ENCODE results near the gene PTGIS. TPM values are rescaled to one million over a fixed set of nuclear protein-coding genes. Genes with fewer than 3 reads are reported as not detected.

The PTGIS gene
- total RNA-seq, 1 donor, result under 0.01 TPM

GRCh38 chr20:49477200-49477599 lies 90.7 kb downstream of the PTGIS start:
- H3K27me3 ChIP-seq (ENCODE audit: insufficient read depth, low read length), result peaks cover 5% of the 10 kb centered on the region
- no peaks in the 10 kb centered on the region for H3K9me3 ChIP-seq (ENCODE audit: low read depth, low read length)
- H3K4me3 ChIP-seq (ENCODE audit: low read length), result no peak overlapping the region
- H3K4me1 ChIP-seq (ENCODE audit: insufficient read depth, low read length), result no peaks in the 10 kb centered on the region

GRCh38 chr20:49476016-49476355 lies 92.0 kb downstream of the PTGIS start:
- Histone ChIP-seq H3K27me3 (ENCODE audit: insufficient read depth, low read length) (peaks cover 4% of the 10 kb centered on the region), H3K4me3 (ENCODE audit: low read length) (no peak overlapping the region), H3K4me1 (ENCODE audit: insufficient read depth, low read length) (no peaks in the 10 kb centered on the region)

DNA sequence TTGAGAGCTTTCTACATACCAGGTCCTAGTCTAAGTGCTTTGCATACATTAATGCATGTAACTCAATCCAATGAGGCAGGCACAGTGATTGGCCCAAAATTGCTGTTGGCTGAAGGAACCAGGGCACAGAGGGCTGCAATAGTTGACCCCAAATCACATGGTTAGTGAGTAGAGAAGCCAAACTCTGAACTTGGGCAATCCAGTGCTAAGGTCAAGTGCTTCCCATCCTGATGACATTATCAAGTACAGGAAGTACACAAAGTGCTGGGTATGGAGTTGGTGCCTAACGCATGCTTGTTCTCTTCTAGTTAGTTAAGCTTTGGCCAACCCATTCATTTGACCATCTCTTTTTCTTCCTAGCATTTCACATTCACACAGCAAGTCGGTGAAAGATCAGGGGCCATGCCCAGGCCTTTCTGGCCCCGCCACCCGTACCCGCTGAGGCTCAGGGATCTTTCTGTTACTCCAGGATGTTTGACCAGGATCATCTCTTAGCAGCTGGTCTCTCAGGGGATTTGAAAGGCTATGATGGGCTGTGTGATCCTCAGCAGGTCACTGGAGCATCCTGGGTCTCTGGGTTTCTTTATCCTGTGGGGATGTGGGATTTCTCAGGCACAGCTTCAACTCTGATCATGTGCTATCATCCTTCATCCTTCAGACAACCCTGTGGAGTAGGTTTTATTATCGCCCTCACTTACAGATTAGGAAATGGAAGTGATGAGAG lies 92.5 kb downstream of the PTGIS start:
- H3K9me3 ChIP-seq (ENCODE audit: low read depth, low read length), result no peaks in the 10 kb centered on the region
- no peaks in the 10 kb centered on the region for H3K4me1 ChIP-seq (ENCODE audit: insufficient read depth, low read length)
- peaks cover 4% of the 10 kb centered on the region for H3K27me3 ChIP-seq (ENCODE audit: insufficient read depth, low read length)
- H3K4me3 ChIP-seq (ENCODE audit: low read length), result no peak overlapping the region

More at GRCh38 chr20:49476016-49476355, 92.0 kb downstream of the PTGIS start:
- no peaks in the 10 kb centered on the region for H3K9me3 ChIP-seq (ENCODE audit: low read depth, low read length)

- H3K27me3 ChIP-seq (ENCODE audit: insufficient read depth, low read length), result peaks cover 7% of the 10 kb centered on the region
- no peaks in the 10 kb centered on the region for H3K9me3 ChIP-seq (ENCODE audit: low read depth, low read length)
- no peak overlapping the region for H3K4me3 ChIP-seq (ENCODE audit: low read length)
- H3K4me1 ChIP-seq (ENCODE audit: insufficient read depth, low read length), result no peaks in the 10 kb centered on the region
Measured at GRCh38 chr20:49471397-49471796, 96.5 kb downstream of the PTGIS start.

- Histone ChIP-seq H3K4me1 (ENCODE audit: insufficient read depth, low read length) (no peaks in the 10 kb centered on the region), H3K27me3 (ENCODE audit: insufficient read depth, low read length) (peaks cover 7% of the 10 kb centered on the region), H3K4me3 (ENCODE audit: low read length) (no peak overlapping the region), H3K9me3 (ENCODE audit: low read depth, low read length) (no peaks in the 10 kb centered on the region)
Measured at GRCh38 chr20:49470922-49471321, 97.0 kb downstream of the PTGIS start.

DNA sequence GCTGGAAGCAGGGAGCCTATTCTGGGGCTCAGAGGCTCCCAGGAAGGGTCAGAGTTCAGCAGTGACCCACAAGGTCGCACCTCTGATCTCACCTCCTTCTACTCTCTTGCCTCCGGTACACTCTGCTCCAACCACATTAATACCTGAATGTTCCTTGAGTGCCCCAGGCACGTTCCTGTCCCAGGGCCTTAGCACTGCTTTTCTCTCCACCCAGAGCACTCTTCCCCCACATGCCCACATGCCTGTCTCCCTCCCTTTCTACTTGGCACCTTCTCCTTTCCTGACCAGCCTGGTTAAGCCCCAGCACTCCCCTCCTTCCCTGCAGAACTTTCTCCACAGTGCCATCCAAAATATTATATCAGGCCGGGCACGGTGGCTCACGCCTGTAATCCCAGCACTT lies 98.9 kb downstream of the PTGIS start:
- Histone ChIP-seq H3K4me3 (ENCODE audit: low read length) (no peak overlapping the region), H3K27me3 (ENCODE audit: insufficient read depth, low read length) (peaks cover 7% of the 10 kb centered on the region), H3K9me3 (ENCODE audit: low read depth, low read length) (no peaks in the 10 kb centered on the region), H3K4me1 (ENCODE audit: insufficient read depth, low read length) (no peaks in the 10 kb centered on the region)

DNA sequence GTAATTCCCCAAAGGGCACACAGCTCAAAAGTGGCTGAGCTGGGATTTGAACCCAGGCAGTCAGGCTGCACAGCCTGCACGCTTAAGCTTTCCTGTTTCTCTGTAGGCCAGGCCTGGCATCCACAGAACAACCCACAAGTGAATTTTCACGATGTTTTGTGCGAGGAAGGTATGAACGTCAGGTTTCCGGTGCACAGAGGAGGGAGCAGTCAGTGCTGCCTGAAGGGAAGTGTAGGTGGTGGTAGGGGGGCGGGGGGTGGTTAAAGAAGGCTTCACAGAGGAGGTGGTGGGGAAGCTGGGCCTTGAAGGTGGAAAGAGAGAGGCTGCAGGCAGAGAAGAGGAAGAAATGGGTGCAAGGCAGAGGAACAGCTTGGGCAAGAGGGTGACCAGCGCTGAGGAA lies 99.5 kb downstream of the PTGIS start:
- Histone ChIP-seq H3K4me3 (ENCODE audit: low read length) (no peak overlapping the region), H3K9me3 (ENCODE audit: low read depth, low read length) (no peaks in the 10 kb centered on the region), H3K4me1 (ENCODE audit: insufficient read depth, low read length) (no peaks in the 10 kb centered on the region), H3K27me3 (ENCODE audit: insufficient read depth, low read length) (peaks cover 7% of the 10 kb centered on the region)

GRCh38 chr20:49466114-49466912 lies 101.6 kb downstream of the PTGIS start:
- H3K4me1 ChIP-seq (ENCODE audit: insufficient read depth, low read length), result no peaks in the 10 kb centered on the region

DNA sequence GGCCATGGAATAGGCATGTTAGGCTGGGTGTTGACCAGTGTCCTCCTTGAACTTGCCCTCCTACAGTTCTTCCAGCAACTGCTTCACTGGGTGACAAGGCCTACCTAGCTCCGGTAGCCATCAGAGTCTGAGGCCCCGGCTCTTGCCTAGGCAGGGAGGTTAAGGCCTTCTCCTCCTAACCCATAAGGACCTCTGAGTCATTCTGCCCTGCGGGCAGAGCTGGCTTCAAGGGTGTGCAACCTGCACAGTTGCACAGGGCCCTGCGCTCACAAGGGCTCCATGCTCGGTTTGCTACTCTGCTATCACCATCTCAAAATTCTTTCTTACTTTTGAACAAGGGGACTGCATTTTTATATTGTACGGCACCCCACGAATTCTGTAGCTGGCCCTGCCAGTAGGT lies 103.4 kb downstream of the PTGIS start:
- H3K9me3 ChIP-seq (ENCODE audit: low read depth, low read length), result no peaks in the 10 kb centered on the region
- no peak overlapping the region for H3K4me3 ChIP-seq (ENCODE audit: low read length)
- no peaks in the 10 kb centered on the region for H3K4me1 ChIP-seq (ENCODE audit: insufficient read depth, low read length)
- no peaks in the 10 kb centered on the region for H3K27me3 ChIP-seq (ENCODE audit: insufficient read depth, low read length)

More at GRCh38 chr20:49466114-49466912, 101.6 kb downstream of the PTGIS start:
- Histone ChIP-seq H3K4me3 (ENCODE audit: low read length) (no peak overlapping the region), H3K9me3 (ENCODE audit: low read depth, low read length) (no peaks in the 10 kb centered on the region), H3K27me3 (ENCODE audit: insufficient read depth, low read length) (peaks cover 3% of the 10 kb centered on the region)

DNA sequence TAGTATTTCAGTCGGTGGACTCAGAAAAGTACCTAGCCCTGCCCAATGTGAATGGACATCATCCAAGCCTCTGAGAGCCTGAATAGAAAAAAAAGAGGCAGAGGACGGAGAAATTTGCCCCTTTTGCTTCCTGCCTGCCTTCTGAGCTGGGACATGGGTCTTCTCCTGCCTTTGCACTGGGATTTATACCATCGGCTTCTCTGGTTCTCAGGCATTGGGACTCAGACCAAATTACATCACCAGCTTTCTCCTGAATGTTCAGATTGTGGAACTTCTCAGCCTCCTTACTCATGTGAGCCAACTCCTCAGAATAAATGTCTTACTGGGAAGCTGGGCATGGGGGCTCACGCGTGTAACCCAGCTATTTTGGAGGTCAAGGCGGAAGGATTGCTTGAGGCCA lies 105.3 kb downstream of the PTGIS start:
- H3K27me3 ChIP-seq (ENCODE audit: insufficient read depth, low read length), result no peaks in the 10 kb centered on the region
- no peak overlapping the region for H3K4me3 ChIP-seq (ENCODE audit: low read length)
- H3K4me1 ChIP-seq (ENCODE audit: insufficient read depth, low read length), result no peaks in the 10 kb centered on the region
- no peaks in the 10 kb centered on the region for H3K9me3 ChIP-seq (ENCODE audit: low read depth, low read length)

DNA sequence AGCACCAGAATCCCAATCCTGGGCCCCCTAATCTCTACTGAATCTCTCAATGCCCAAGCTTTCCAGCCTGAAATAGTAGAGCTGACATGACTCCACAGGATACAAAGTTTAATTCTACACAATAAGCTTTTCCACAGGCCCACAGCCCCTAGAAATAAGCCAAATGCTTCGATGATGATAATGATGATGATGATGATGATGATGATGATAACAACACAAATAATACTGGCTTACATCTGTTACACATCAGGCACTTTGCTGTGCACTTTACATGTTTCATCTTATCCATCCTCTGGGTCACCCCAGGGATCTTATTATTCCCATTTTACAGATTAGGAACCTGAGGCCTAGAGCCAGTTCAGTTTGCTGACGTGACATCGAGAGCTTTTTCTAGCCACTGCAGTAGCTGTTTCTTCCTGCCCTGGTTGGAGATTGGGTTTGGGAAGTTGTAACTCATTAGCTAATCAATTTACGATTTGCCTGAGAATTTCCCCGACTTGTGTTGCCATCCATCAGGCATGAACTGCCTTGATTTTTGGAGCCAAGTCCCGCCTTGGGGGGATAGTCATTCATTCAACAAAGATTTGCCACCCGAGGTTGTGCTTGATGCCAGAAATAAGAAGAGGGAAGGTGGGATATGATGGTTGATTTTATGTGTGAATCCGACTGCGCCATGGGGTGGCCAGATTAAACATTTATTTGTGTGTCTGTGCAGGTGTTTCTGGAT lies 105.9 kb downstream of the PTGIS start:
- Histone ChIP-seq H3K4me3 (ENCODE audit: low read length) (no peak overlapping the region), H3K27me3 (ENCODE audit: insufficient read depth, low read length) (no peaks in the 10 kb centered on the region), H3K9me3 (ENCODE audit: low read depth, low read length) (no peaks in the 10 kb centered on the region), H3K4me1 (ENCODE audit: insufficient read depth, low read length) (no peaks in the 10 kb centered on the region)

DNA sequence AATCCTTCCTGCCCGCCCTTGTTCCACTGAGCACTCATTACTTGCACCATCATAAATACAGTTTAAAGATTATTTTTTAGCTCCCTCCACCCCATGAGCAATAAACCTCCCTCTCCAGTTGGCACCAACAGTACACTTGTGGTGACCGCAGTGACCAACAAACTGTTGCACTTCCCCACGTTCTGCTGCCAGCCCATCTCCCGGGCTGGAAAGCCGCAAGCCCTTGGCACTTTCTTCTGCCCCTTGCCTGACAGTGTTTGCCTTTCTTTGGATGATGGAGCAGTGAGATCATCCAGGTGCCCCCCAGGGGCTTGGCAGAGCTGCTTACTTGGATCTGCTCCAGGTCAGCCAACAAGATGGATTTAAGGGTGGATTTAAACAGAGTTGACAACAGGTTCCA lies 107.0 kb downstream of the PTGIS start:
- Histone ChIP-seq H3K9me3 (ENCODE audit: low read depth, low read length) (no peaks in the 10 kb centered on the region), H3K27me3 (ENCODE audit: insufficient read depth, low read length) (no peaks in the 10 kb centered on the region), H3K4me1 (ENCODE audit: insufficient read depth, low read length) (no peaks in the 10 kb centered on the region), H3K4me3 (ENCODE audit: low read length) (no peak overlapping the region)

DNA sequence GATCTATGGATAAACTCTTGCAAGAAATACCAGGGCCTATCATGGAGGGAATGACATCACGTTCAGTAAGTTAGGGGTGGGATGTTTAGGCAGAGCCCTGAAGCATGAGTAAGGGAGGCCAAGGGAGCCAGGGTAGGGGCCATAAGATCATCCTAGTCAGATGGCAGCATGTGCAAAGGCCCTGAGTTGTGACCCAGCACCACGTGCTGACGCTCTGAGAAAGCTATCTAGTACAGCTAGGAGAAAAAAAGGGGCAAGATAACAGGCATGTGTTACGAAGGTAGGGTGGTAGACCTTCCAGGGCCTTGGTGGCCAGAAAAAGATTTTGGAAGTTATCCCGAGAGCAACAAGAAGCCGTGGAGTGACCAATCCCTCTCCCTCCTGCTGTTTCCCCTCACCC lies 107.8 kb downstream of the PTGIS start:
- Histone ChIP-seq H3K4me1 (ENCODE audit: insufficient read depth, low read length) (no peaks in the 10 kb centered on the region), H3K27me3 (ENCODE audit: insufficient read depth, low read length) (no peaks in the 10 kb centered on the region), H3K9me3 (ENCODE audit: low read depth, low read length) (no peaks in the 10 kb centered on the region), H3K4me3 (ENCODE audit: low read length) (no peak overlapping the region)

DNA sequence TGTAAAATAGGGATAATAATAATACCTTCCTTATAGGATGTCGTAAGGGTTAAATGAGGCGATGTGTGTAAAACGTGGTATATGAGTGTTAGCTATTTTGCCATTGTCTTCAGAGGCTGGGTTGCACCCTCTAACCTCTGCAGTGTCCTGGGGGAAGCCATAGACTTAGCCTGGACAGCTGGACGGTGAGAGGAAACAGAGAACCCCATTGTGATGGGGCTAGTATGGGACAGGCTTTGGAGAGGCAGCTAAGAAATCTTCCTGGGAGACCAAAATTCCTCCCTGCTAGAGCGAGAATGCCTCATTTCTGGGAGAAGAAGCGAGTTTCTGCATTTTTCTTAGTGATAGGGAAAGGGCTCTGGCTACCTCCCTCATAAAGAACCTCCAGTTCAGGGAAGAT lies 108.3 kb downstream of the PTGIS start:
- Histone ChIP-seq H3K27me3 (ENCODE audit: insufficient read depth, low read length) (no peaks in the 10 kb centered on the region), H3K4me3 (ENCODE audit: low read length) (no peak overlapping the region), H3K4me1 (ENCODE audit: insufficient read depth, low read length) (no peaks in the 10 kb centered on the region), H3K9me3 (ENCODE audit: low read depth, low read length) (no peaks in the 10 kb centered on the region)

GRCh38 chr20:49457444-49457843 lies 110.5 kb downstream of the PTGIS start:
- no peaks in the 10 kb centered on the region for H3K4me1 ChIP-seq (ENCODE audit: insufficient read depth, low read length)
- no peaks in the 10 kb centered on the region for H3K27me3 ChIP-seq (ENCODE audit: insufficient read depth, low read length)
- no peaks in the 10 kb centered on the region for H3K9me3 ChIP-seq (ENCODE audit: low read depth, low read length)
- H3K4me3 ChIP-seq (ENCODE audit: low read length), result no peak overlapping the region
